ENCODE results near the gene PRTFDC1.

DNA sequence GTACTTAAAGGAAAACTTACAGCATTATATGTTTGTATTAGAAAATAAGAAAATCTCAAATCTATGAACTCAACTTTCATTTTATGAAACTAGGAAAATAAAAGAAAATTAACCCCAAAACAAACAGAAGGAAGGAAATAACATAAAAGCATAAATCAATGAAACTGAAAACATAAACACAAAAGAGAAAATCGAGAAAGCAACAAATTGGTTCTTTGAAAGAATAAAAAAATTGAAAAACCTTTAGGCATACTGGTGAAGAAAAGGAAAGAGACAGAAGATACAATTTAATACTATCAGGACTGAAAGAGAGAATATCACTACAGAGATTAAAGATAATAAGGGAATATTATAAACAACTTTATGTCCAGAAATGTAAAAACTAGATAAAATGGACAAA, 21.2 kb downstream of the PRTFDC1 start:
- TF ChIP-seq, protein P1, sequence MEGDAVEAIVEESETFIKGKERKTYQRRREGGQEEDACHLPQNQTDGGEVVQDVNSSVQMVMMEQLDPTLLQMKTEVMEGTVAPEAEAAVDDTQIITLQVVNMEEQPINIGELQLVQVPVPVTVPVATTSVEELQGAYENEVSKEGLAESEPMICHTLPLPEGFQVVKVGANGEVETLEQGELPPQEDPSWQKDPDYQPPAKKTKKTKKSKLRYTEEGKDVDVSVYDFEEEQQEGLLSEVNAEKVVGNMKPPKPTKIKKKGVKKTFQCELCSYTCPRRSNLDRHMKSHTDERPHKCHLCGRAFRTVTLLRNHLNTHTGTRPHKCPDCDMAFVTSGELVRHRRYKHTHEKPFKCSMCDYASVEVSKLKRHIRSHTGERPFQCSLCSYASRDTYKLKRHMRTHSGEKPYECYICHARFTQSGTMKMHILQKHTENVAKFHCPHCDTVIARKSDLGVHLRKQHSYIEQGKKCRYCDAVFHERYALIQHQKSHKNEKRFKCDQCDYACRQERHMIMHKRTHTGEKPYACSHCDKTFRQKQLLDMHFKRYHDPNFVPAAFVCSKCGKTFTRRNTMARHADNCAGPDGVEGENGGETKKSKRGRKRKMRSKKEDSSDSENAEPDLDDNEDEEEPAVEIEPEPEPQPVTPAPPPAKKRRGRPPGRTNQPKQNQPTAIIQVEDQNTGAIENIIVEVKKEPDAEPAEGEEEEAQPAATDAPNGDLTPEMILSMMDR (optimal IDR thresholded peaks at IDR 0.05 in 1 of 3, IDR thresholded peaks at IDR 0.05 in 1 of 3, conservative IDR thresholded peaks at IDR 0.05 in 1 of 3; ENCODE audit: extremely low read depth in 1 of 3, insufficient read depth in 2 of 3, low read length in 3 of 3) = no peak
- no peak for TF ChIP-seq EZH2 (IDR thresholded peaks at IDR 0.05; ENCODE audit: low read length)
